Gastroesophageal sphincter (tissue), 3 donors: ENCODE results near the gene PDE11A.

ENCODE experiments used
- CTCF ChIP-seq, 4 experiments: fragments of 200-600 bp in 2 of 4; fragments of 450-650 bp in 2 of 4; sonication (generic) in 1 of 4; IDR thresholded peaks; one replicate each; pipeline ENCODE4 v1.5.1; 2017 to 2019; ENCODE audit warnings: antibody characterized with exemption in 4 of 4, mild to moderate bottlenecking in 2 of 4, moderate library complexity in 2 of 4
- POLR2A ChIP-seq, 2 donors: fragments of 450-650 bp; IDR thresholded peaks; one replicate each; pipeline ENCODE4 v1.6.1; 2017; ENCODE audit warnings: antibody characterized with exemption in 2 of 2, mild to moderate bottlenecking in 2 of 2, moderate library complexity in 1 of 2

- TF ChIP-seq CTCF (IDR thresholded peaks at IDR 0.05) (no peak), POLR2A (IDR thresholded peaks at IDR 0.05) (no peak)
Measured at GRCh38 chr2:177885828-177886466, 186.6 kb downstream of the PDE11A start.
